GM18499 (cell line): ENCODE results near the gene INHBB.
"Not testable (repeated sequence)": the region's sequence is repeated elsewhere in the genome, so short reads cannot be mapped to it uniquely, and the experiment has no call there.

Experiments used
- ATAC-seq: cut with Tn5 transposase; IDR thresholded peaks from one replicate; pipeline ENCODE4 v1.9.1; 2021; ENCODE audit warnings: moderate number of reproducible peaks; ENCODE audit not compliant: insufficient read depth, unreplicated experiment

Gene INHBB

GRCh38 chr2:120315367-120316033 is 30.4 kb upstream of the INHBB start:
- ATAC-seq = no peak

GRCh38 chr2:120316071-120316470 is 29.9 kb upstream of the INHBB start:
- no peak for ATAC-seq

GRCh38 chr2:120316528-120317179 is 29.3 kb upstream of the INHBB start:
- ATAC-seq = no peak

GRCh38 chr2:120317180-120317533 is 28.8 kb upstream of the INHBB start:
- ATAC-seq = no peak

- ATAC-seq = no peak
Measured at GRCh38 chr2:120317916-120318315, 28.0 kb upstream of the INHBB start.

- ATAC-seq = no peak
Measured at GRCh38 chr2:120318626-120319025, 27.3 kb upstream of the INHBB start.

- no peak for ATAC-seq
Measured at GRCh38 chr2:120319123-120319522, 26.8 kb upstream of the INHBB start.

- no peak for ATAC-seq
Measured at GRCh38 chr2:120319686-120320317, 26.1 kb upstream of the INHBB start.

- no peak for ATAC-seq
Measured at GRCh38 chr2:120320318-120320851, 25.6 kb upstream of the INHBB start.

GRCh38 chr2:120320887-120321556 is 24.9 kb upstream of the INHBB start:
- ATAC-seq = not testable (repeated sequence)

- ATAC-seq = no peak
Measured at GRCh38 chr2:120321721-120322284, 24.1 kb upstream of the INHBB start.

GRCh38 chr2:120322329-120322728 is 23.6 kb upstream of the INHBB start:
- no peak for ATAC-seq

- ATAC-seq = no peak
Measured at GRCh38 chr2:120323214-120323613, 22.7 kb upstream of the INHBB start.

- no peak for ATAC-seq
Measured at GRCh38 chr2:120323807-120324399, 22.0 kb upstream of the INHBB start.

- ATAC-seq = no peak
Measured at GRCh38 chr2:120324933-120325332, 21.0 kb upstream of the INHBB start.

GRCh38 chr2:120326066-120326465 is 19.9 kb upstream of the INHBB start:
- ATAC-seq = no peak

- ATAC-seq = no peak
Measured at GRCh38 chr2:120330946-120331822, 14.8 kb upstream of the INHBB start.

GRCh38 chr2:120331903-120332302 is 14.0 kb upstream of the INHBB start:
- no peak for ATAC-seq

GRCh38 chr2:120332384-120332783 is 13.6 kb upstream of the INHBB start:
- ATAC-seq = no peak
